ENCODE results near the gene CDH23.

The CDH23 gene

GRCh38 chr10:71657604-71658466, 261.1 kb downstream of the CDH23 start:
- TF ChIP-seq CTCF (IDR thresholded peaks at IDR 0.05; ENCODE audit: insufficient read depth, low read length, missing control alignments) = no peak
- no peak overlapping the region for H3K4me3 ChIP-seq (ENCODE audit: low read depth, low read length)
- ChIA-PET CTCF (no interaction called here), POLR2A (no interaction called here)
- DNase-seq (ENCODE audit: low read depth, low spot score) = no peak

- no peak for DNase-seq (ENCODE audit: low read depth, low spot score)
- ChIA-PET CTCF (no interaction called here), POLR2A (no interaction called here)
- TF ChIP-seq CTCF (IDR thresholded peaks at IDR 0.05; ENCODE audit: insufficient read depth, low read length, missing control alignments) = no peak
- no peak overlapping the region for H3K4me3 ChIP-seq (ENCODE audit: low read depth, low read length)
Observed at GRCh38 chr10:71658467-71658745, 261.7 kb downstream of the CDH23 start.

DNA sequence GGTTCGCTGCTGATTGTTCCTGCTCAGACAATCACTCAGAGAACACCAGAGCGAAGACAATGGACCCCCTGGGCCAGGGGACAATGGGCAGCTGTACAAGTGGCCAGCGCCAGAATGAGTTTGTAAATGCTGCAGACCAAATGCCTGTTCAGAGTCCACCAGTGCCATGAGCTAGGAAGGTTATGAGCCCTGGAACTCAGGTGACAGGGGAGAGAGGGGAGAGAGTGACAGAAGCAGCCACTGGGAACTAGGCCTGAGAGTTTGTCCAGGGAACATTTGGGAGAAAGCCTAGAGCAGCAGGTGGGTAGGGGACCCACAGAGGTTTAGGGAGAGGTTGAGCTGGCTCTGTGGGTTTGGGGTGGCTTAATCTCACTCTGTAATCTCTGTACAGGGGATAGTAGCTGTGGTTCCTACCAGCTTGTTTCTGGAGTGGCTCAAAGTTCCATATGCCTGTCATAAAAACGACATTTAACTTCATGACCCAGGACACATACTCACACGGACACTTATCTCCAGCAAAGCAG, 262.5 kb downstream of the CDH23 start:
- POLR2A ChIA-PET = interaction anchor here (0.6 kb wide), 1 partner anchor 114 kb away, joined by 3 read pairs; no protein-coding TSS in a partner anchor
- DNase-seq (ENCODE audit: low read depth, low spot score) = no peak
- CTCF ChIA-PET = interaction anchor here (0.9 to 1.1 kb wide), 2 partner anchors 11 to 49 kb away, joined by 3 read pairs; no protein-coding TSS in a partner anchor
- H3K4me3 ChIP-seq (ENCODE audit: low read depth, low read length) = no peak overlapping the region
- no peak for TF ChIP-seq CTCF (IDR thresholded peaks at IDR 0.05; ENCODE audit: insufficient read depth, low read length, missing control alignments)

DNA sequence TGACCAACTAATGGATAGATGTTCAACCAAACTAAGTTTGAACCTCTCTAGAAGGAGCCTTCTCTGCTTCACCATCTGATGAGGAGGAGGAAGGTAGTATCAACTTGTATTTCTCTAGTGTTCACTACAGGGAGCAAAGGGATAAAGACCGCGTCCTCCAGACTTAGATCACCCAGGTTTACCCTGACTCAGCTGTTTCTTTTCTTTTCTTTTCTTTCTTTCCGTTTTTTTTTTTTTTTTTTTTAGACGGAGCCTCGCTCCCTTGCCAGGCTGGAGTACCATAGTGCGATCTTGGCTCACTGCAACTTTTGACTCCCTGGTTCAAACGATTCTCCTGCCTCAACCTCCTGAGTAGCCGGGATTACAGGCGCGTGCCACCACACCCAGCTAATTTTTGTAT, 263.0 kb downstream of the CDH23 start:
- DNase-seq (ENCODE audit: low read depth, low spot score) = no peak
- no peak overlapping the region for H3K4me3 ChIP-seq (ENCODE audit: low read depth, low read length)
- ChIA-PET POLR2A (interaction anchor here (0.6 kb wide), 1 partner anchor 113 kb away, joined by 3 read pairs; no protein-coding TSS in a partner anchor), CTCF (interaction anchor here (0.9 to 1.4 kb wide), 3 partner anchors 11 to 50 kb away, joined by 3 to 4 read pairs (median 3); no protein-coding TSS in a partner anchor)
- no peak for TF ChIP-seq CTCF (IDR thresholded peaks at IDR 0.05; ENCODE audit: insufficient read depth, low read length, missing control alignments)

DNA sequence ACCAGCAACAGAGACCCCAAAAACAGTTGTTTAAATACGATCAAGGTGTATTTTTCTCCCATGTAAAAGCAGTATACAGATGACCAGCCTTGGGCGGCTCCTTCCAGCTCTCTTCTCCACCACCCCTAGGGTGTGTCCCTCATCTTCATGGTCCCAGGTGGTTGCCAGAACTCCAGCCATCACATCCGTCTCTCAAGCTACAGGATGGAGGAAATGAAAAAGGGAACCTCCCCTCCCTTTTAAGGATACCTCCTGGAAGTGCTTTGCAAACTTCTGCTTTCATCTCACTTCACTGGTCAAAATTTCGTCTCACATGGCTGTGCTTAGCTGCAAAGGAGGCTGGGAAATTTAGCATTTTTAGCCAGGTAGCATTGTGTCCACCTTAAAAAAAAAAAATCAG, 263.6 kb downstream of the CDH23 start:
- TF ChIP-seq CTCF (IDR thresholded peaks at IDR 0.05; ENCODE audit: insufficient read depth, low read length, missing control alignments) = no peak
- ChIA-PET CTCF (interaction anchor here (0.9 to 1.4 kb wide), 3 partner anchors 10 to 51 kb away, joined by 3 to 5 read pairs (median 4); no protein-coding TSS in a partner anchor), POLR2A (no interaction called here)
- no peak overlapping the region for H3K4me3 ChIP-seq (ENCODE audit: low read depth, low read length)
- DNase-seq (ENCODE audit: low read depth, low spot score) = no peak

DNA sequence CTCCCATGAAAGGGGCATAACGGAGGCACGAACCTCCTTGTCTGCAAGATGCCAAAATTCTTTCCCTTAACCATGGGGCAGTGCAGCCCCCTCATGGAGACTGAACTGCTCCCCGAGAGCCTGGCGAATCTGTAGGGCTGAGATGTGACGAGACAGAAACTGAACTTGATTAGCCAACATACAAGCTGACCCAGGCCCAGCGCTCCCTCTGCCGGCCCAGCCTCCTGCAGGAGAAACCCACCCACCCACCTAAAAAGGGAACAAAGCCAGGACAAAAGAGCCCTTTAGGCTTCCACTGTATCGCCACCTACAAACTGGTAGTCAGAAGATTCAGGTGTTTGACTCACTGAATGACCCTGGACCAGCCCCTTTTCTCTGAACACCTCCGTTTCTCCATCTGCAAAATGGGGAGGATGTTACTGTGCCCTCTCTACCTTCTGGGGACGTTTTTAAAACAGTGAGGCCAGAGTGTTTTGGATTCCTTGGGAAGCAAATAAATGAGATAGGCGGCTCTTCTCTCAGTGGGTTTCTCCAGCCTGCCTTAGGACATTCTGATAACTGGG, 264.4 kb downstream of the CDH23 start:
- no peak for TF ChIP-seq CTCF (IDR thresholded peaks at IDR 0.05; ENCODE audit: insufficient read depth, low read length, missing control alignments)
- DNase-seq (ENCODE audit: low read depth, low spot score) = no peak
- H3K4me3 ChIP-seq (ENCODE audit: low read depth, low read length) = no peak overlapping the region
- ChIA-PET CTCF (interaction anchor here (1.2 to 1.4 kb wide), 2 partner anchors 35 to 52 kb away, joined by 4 to 5 read pairs; no protein-coding TSS in a partner anchor), POLR2A (no interaction called here)
